HG02763 (cell line): ENCODE data around the gene SIAH2.
"Not testable (repeated sequence)": the region's sequence is repeated elsewhere in the genome, so short reads cannot be mapped to it uniquely, and the experiment has no call there.

ENCODE experiments used
- ATAC-seq: cut with Tn5 transposase; IDR thresholded peaks from one replicate; pipeline ENCODE4 v1.9.1; 2021; ENCODE audit warnings: mild to moderate bottlenecking, moderate library complexity; ENCODE audit not compliant: unreplicated experiment

Gene SIAH2

GRCh38 chr3:150763122-150763840, at the start of gene SIAH2:
Gene SIAH2 (minus strand): TSS chr3:150763169. CDS start chr3:150762849, 320 bp downstream.
- ATAC-seq, result peak; percentile 55

DNA sequence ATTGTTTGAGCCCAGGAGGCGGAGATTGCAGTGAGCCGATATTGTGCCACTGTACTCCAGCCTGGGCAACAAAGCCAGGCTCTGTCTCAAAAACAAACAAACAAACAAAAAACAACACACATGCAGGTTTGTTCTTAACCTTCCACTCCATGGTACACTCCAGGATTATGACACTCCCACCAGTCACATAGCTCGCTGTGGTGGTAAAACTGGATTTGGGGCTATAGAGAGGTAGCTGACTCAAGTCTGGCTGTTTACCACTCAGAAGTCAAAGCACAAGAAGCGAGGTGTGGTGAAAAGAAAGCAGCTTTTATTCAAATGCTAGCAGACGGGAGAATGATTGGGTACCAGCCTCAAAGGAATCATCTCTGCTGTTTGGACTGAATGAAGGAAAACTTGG, 49.0 kb upstream of the SIAH2 start:
- no peak for ATAC-seq

DNA sequence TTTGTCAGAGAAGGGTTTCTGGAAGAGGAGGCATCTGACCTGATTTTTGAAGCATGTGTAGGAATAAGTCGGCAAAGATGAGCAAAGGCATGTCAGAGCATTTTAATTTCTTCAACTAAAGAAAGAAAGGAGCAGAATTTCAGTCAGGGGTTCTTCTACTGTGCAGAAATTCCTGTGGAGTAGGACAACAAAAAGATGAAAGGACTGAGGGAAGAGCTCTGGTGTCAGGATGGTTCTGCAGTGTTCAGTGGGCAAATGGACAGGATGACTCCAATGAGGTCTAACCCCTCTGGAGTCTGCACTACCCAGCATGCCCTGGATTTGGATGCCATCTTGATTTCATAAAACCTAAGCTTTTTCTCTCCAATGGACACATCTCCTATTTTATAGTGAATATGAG, 47.7 kb upstream of the SIAH2 start:
- ATAC-seq, result no peak

DNA sequence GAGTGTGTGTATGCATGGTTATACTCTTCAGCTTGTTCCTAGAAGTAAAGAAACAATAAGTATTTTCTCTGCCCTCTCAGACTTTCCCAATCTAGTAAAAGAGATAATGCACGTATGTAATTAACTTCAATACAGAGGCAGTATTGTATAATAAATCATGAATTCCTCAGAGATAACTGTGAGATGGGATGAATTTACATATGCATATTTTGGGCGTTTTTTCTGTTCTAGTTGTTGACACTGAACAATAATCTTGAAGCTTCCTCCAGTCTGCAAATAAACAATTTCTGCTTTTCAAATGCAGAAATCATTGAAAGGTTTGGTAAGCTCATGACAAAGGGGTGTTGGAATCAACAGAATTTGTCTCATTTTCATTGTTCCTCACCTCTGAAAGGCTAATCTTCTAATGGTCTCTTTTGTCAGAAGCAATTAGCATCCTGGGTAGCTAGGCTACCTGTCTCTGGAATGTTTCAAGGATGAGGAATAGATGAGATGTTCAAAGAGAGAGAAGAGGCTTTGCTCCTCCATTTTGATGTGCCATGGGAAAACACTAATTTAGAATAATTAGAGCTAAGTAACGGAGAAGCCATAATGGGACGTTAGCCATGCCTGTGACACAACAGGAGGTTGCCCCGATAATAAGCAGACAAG, 43.3 kb upstream of the SIAH2 start:
- ATAC-seq, result no peak

DNA sequence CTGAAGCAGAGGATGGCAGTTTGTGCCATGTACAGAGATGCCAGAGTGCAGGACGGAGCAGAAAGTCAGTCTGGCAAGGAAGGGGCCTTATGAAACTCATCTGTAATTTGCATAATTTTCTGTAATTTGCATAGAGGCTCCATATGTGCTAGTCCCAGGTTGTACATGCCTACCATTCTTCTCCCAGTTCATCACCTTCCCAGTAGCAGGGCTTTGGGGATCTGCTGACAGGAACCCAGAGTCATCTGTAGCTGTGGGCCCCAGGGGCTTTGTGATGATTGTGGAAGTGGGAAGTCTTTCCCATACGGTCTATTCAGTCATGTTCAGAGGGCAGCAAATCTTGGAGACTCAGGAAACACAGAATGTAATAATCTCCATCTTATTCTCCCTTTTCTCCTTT, 42.4 kb upstream of the SIAH2 start:
- no peak for ATAC-seq

- no peak for ATAC-seq
Observed at GRCh38 chr3:150803440-150803985, 40.5 kb upstream of the SIAH2 start.

- no peak for ATAC-seq
Observed at GRCh38 chr3:150800722-150801121, 37.8 kb upstream of the SIAH2 start.

GRCh38 chr3:150798122-150798618, 35.2 kb upstream of the SIAH2 start:
- ATAC-seq, result no peak

- no peak for ATAC-seq
Observed at GRCh38 chr3:150797155-150797554, 34.2 kb upstream of the SIAH2 start.

- not testable (repeated sequence) for ATAC-seq
Observed at GRCh38 chr3:150796527-150796926, 33.6 kb upstream of the SIAH2 start.

- no peak for ATAC-seq
Observed at GRCh38 chr3:150793641-150794040, 30.7 kb upstream of the SIAH2 start.

DNA sequence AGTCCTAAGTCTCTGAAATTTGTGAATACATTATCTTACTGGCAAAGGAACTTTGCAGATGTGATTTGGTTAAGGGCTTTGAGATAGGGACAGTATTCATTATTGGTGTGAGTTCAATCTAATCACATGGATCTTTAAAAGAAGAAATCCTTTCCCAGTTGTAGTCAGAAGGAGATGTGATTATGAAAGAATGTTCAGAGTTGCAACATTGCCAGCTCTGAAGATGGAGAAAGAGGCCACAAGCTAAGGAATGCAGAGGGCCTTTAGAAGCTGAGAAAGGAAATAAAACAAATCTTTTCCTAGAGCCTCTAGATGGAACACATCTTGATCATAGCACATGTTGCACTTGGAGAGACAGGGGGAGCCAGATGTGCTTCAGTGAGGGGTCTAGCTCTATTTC, 27.7 kb upstream of the SIAH2 start:
- no peak for ATAC-seq

DNA sequence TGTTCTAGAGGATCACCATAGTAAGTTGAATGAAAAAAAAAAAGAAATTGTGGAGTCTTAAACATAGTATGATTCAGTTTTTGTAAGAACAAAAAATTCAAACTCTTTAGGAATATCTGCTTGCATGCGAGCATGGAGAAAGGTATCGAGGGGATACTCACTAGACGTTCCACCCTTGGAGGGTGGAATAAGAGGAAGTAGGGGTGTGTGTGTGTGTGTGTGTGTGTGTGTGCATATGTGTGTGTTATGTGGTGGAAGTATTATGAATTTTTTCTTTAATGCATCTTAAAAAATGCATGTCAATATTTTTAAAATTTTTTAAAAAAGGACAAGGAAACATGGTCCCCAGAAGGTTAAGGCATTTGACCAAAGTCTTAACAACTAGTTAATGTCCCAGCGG, 26.5 kb upstream of the SIAH2 start:
- ATAC-seq, result no peak

DNA sequence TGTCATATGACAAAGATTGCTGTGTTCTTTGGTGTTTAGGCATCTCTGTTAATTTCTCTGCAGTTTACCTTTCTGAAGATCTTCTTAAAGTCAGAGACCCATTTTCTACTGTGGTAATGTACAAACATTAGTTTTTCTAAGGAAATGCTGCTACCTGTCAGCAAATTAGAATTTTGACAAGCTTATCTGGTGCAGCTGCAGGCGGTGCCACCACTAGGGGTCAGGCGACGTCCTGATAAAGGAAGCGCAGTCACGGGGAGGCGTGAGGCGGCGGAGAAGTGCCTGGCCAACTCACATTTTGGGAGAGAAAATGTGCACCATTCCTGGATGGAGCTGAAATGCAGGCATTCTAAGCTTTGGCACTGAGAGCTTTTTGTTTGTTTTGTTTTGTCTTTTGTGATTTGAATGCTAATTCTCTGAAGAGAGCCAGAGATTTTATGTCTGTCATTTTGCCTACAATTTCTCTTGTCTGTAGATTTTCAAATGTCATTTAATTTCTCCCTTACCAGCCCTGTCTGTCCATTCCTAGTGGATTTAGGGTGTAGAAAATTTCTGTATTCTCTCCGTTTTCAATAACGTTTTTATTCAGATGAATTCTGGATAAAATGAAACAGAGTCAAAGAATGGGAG, 24.9 kb upstream of the SIAH2 start:
- ATAC-seq, result peak; percentile 64

DNA sequence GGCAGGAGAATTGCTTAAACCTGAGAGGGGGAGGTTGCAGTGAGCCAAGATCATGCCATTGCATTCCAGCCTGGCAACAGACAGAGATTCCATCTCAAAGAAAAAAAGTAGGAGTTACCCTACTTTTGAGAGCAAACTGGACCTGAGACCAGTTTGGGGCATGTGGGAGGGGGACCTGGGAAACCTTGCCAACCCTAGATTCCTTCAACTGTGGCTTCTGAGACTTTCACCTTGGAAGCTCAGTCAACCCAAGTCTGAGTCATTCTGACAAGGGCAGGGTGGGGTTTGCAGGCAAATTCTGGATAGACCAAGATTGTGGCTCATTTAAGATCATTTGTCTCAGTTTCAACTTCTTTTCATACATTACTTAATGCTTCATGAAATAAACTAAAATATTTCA, 23.8 kb upstream of the SIAH2 start:
- no peak for ATAC-seq

DNA sequence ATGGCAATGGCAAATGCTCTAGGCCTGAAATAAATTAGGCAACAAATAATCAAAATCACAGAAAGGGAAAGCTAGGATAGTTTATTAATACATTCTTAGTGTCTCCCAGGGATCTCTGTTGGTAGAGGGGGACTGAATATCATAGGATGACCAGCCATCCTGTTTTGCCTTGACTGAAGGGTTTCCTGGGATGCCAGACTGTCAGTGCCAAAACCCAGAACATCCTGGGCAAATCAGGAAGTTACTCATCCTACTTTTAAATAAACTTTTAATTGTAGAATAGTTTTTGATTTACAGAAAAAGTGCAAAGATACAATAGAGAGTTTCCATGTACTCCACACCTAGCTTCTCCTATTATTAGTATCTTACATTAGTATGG, 21.8 kb upstream of the SIAH2 start:
- no peak for ATAC-seq

- ATAC-seq, result peak; percentile 53
Observed at GRCh38 chr3:150783920-150784746, 21.2 kb upstream of the SIAH2 start.

DNA sequence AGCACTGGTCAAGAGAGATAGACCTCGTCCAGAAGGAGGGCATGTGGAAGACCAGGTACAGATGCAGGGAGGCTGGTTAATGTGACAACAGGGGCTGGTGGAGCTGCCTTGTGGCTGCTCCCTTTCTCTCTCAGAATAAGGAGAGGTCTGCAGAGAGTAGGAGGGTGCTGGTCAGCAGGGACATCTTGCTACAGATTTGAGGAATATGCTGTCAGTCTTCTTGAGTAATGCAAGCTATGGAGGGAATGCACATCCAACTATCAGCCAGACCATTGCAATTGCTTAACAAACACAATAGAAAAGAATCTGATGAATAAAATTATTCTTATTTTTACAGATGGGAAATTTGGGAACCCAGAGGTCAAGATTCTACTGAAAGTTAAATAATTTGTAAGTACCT, 20.3 kb upstream of the SIAH2 start:
- ATAC-seq, result no peak

- no peak for ATAC-seq
Observed at GRCh38 chr3:150779402-150779858, 16.5 kb upstream of the SIAH2 start.

- ATAC-seq, result no peak
Observed at GRCh38 chr3:150778793-150779401, 15.9 kb upstream of the SIAH2 start.
